ENCODE data around the gene ANKUB1. TPM values are rescaled to one million over a fixed set of nuclear protein-coding genes. Genes with fewer than 3 reads are reported as not detected.

ANKUB1 gene
- total and polyA plus RNA-seq, 9 of the 15 experiments (the other 6 are each of a cell fraction or from before 2014, with no cell fraction given), result not detected

DNA sequence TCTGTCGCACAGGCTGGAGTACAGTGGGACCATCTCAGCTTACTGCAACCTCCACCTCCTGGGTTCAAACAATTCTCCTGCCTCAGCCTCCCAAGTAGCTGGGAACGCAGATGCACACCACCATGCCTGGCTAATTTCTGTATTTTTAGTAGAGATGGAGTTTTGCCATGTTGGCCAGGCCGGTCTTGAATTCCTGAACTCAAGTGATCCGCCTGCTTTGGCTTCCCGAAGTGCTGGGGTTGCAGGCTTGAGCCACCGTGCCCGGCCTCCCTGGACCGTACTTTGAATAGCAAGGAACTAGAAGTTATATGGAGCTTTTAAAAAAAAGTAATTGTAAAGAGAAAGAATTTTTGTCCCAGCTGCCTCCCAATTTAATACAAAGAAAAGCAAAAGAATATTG is 8.3 kb upstream of the ANKUB1 start:
- BruUV-seq (replicated peaks), result no TSS peak
- no peak overlapping the region for H3K9ac ChIP-seq (ENCODE audit: insufficient read depth in 1 of 2, low read depth in 2 of 2, low read length in 2 of 2)
- 13% methylated on average over 8 of the region's 8 CpGs for WGBS (ENCODE audit: insufficient coverage, low coverage, missing lambda C conversion rate)
- TF ChIP-seq, protein P1, sequence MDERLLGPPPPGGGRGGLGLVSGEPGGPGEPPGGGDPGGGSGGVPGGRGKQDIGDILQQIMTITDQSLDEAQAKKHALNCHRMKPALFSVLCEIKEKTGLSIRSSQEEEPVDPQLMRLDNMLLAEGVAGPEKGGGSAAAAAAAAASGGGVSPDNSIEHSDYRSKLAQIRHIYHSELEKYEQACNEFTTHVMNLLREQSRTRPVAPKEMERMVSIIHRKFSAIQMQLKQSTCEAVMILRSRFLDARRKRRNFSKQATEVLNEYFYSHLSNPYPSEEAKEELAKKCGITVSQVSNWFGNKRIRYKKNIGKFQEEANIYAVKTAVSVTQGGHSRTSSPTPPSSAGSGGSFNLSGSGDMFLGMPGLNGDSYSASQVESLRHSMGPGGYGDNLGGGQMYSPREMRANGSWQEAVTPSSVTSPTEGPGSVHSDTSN (CRISPR knock-in tag; IDR thresholded peaks at IDR 0.05; ENCODE audit: low read depth), result no peak
- TF ChIP-seq, protein P1 (tag; conservative IDR thresholded peaks at IDR 0.05; ENCODE audit: low read depth), result no peak
- no peak for TF ChIP-seq ZNF274 (IDR thresholded peaks at IDR 0.05; ENCODE audit: borderline replicate concordance, low read depth, low read length)
- TF ChIP-seq MAFG (tag; conservative IDR thresholded peaks at IDR 0.05), result no peak
- no peak for TF ChIP-seq FOS (IDR thresholded peaks at IDR 0.05; ENCODE audit: extremely low read depth, insufficient read length)
- TF ChIP-seq FOXM1 (IDR thresholded peaks at IDR 0.05; ENCODE audit: low read depth), result no peak
- TF ChIP-seq FOXM1 (CRISPR knock-in tag; IDR thresholded peaks at IDR 0.05; ENCODE audit: low read depth), result no peak
- TF ChIP-seq, protein P2, sequence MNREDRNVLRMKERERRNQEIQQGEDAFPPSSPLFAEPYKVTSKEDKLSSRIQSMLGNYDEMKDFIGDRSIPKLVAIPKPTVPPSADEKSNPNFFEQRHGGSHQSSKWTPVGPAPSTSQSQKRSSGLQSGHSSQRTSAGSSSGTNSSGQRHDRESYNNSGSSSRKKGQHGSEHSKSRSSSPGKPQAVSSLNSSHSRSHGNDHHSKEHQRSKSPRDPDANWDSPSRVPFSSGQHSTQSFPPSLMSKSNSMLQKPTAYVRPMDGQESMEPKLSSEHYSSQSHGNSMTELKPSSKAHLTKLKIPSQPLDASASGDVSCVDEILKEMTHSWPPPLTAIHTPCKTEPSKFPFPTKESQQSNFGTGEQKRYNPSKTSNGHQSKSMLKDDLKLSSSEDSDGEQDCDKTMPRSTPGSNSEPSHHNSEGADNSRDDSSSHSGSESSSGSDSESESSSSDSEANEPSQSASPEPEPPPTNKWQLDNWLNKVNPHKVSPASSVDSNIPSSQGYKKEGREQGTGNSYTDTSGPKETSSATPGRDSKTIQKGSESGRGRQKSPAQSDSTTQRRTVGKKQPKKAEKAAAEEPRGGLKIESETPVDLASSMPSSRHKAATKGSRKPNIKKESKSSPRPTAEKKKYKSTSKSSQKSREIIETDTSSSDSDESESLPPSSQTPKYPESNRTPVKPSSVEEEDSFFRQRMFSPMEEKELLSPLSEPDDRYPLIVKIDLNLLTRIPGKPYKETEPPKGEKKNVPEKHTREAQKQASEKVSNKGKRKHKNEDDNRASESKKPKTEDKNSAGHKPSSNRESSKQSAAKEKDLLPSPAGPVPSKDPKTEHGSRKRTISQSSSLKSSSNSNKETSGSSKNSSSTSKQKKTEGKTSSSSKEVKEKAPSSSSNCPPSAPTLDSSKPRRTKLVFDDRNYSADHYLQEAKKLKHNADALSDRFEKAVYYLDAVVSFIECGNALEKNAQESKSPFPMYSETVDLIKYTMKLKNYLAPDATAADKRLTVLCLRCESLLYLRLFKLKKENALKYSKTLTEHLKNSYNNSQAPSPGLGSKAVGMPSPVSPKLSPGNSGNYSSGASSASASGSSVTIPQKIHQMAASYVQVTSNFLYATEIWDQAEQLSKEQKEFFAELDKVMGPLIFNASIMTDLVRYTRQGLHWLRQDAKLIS (CRISPR knock-in tag; IDR thresholded peaks at IDR 0.05), result no peak
- no peak for TF ChIP-seq ELF1 (tag; IDR thresholded peaks at IDR 0.05)
- no peak for TF ChIP-seq NCOA1 (IDR thresholded peaks at IDR 0.05; ENCODE audit: low read depth)
- TF ChIP-seq, protein P3, sequence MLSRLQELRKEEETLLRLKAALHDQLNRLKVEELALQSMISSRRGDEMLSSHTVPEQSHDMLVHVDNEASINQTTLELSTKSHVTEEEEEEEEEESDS (CRISPR knock-in tag; IDR thresholded peaks at IDR 0.05), result no peak
- TF ChIP-seq KLF1 (tag; IDR thresholded peaks at IDR 0.05), result no peak
- no peak for TF ChIP-seq RAD21 (CRISPR knock-in tag; conservative IDR thresholded peaks at IDR 0.05 in 1 of 2, IDR thresholded peaks at IDR 0.05 in 1 of 2)
- TF ChIP-seq ZNF253 (CRISPR knock-in tag; conservative IDR thresholded peaks at IDR 0.05), result no peak
- no peak for TF ChIP-seq JUND (IDR thresholded peaks at IDR 0.05; ENCODE audit: borderline replicate concordance, low read depth, low read length)
- TF ChIP-seq JUND (tag; IDR thresholded peaks at IDR 0.05; ENCODE audit: borderline replicate concordance, low read depth, low read length), result no peak
- TF ChIP-seq SRF (CRISPR knock-in tag; IDR thresholded peaks at IDR 0.05), result no peak
- TF ChIP-seq CAMTA2 (CRISPR knock-in tag; conservative IDR thresholded peaks at IDR 0.05), result no peak
- no peak for TF ChIP-seq PHB2 (IDR thresholded peaks at IDR 0.05; ENCODE audit: low read depth)

More for the DNA sequence above, 8.3 kb upstream of the ANKUB1 start:
- no peaks in the 10 kb centered on the region for H3K9me1 ChIP-seq (ENCODE audit: control insufficient read depth, insufficient read depth, low read length)
- no peak overlapping the region for H3K4me3 ChIP-seq
- ChIA-PET CTCF (ENCODE audit: low intra/inter-chr PET ratio) (no interaction called here), POLR2A (interaction anchor here (0.6 to 0.9 kb wide), 2 partner anchors 9 to 12 kb away, joined by 3 read pairs; no protein-coding TSS in a partner anchor)
- ATAC-seq (no peak), DNase-seq (ENCODE audit: extremely low read depth in 1 of 4, low spot score in 3 of 4) (no peak), FAIRE-seq (no peak)
- intact Hi-C loops (cut with micrococcal nuclease), result no loop called here
- no peaks in the 10 kb centered on the region for H3K9me3 ChIP-seq (replicated peaks; ENCODE audit: control insufficient read depth, insufficient read depth, low read depth, low read length)
- H2AFZ ChIP-seq (ENCODE audit: low read depth, low read length), result no peak overlapping the region
- H3K4me1 ChIP-seq (replicated peaks in 1 of 2; ENCODE audit: control insufficient read depth in 2 of 2, insufficient read depth in 2 of 2, low read length in 2 of 2), result no peaks in the 10 kb centered on the region
- no peaks in the 10 kb centered on the region for H3K36me3 ChIP-seq (ENCODE audit: control insufficient read depth, insufficient read depth, low read length)
- H3K27ac ChIP-seq (ENCODE audit: extremely low read depth, low read depth, low read length), result no peak overlapping the region
- H3K79me2 ChIP-seq (ENCODE audit: control insufficient read depth, insufficient read depth, low read length), result no peaks in the 10 kb centered on the region
- H3K27me3 ChIP-seq (ENCODE audit: control insufficient read depth in 2 of 2, insufficient read depth in 2 of 2, low read length in 2 of 2), result no peaks in the 10 kb centered on the region
- in situ Hi-C loops (cut with MboI), result no loop called here
- no peaks in the 10 kb centered on the region for H4K20me1 ChIP-seq (replicated peaks; ENCODE audit: control insufficient read depth, insufficient read depth, low read length)
- no peak overlapping the region for H3K4me2 ChIP-seq (ENCODE audit: insufficient read depth, low read length)
